ENCODE data around the gene AFMID. TPM values are rescaled to one million over a fixed set of nuclear protein-coding genes. Genes with fewer than 3 reads are reported as not detected.

The AFMID gene
- total RNA-seq, 2 experiments from 2014 or later: 0.42 to 0.60 TPM

GRCh38 chr17:78230996-78231935 is 44.1 kb downstream of the AFMID start, which contains the start of gene TMEM235:
TSS of gene TMEM235 (plus strand) at chr17:78231631. CDS start at chr17:78232024, 393 bp downstream.
- no peak within 1 kb of the TSS for H3K27ac ChIP-seq (ENCODE audit: low read depth in 1 of 2, low read length in 2 of 2)
- peaks cover 33% of the 10 kb centered on the region for H3K27me3 Mint-ChIP-seq
- intact Hi-C loops (cut with DNase I, micrococcal nuclease): no loop called here
- H3K4me3 ChIP-seq (ENCODE audit: low read length): no peak within 1 kb of the TSS
- no peaks in the 10 kb centered on the region for H3K36me3 Mint-ChIP-seq (ENCODE audit: low read depth)
- H3K9me3 Mint-ChIP-seq: no peaks in the 10 kb centered on the region
- H3K4me3 Mint-ChIP-seq: no peak within 1 kb of the TSS
- CTCF ChIA-PET: interaction anchor here (1.4 kb wide), 1 partner anchor 129 kb away, joined by 3 read pairs; no protein-coding TSS in a partner anchor
- DNase-seq (no peak), ATAC-seq (ENCODE audit: poor library complexity) (no peak)
- H3K27me3 ChIP-seq (ENCODE audit: control insufficient read depth in 1 of 2, insufficient read depth in 2 of 2, low read length in 2 of 2): peaks cover 39 to 44% of the 10 kb centered on the region in 2 experiments
- H3K27ac Mint-ChIP-seq: no peak within 1 kb of the TSS
- H3K4me1 Mint-ChIP-seq (ENCODE audit: low read depth): peaks cover 5% of the 10 kb centered on the region
- H3K36me3 ChIP-seq (ENCODE audit: insufficient read depth, low read length): no peaks in the 10 kb centered on the region
- TF ChIP-seq CTCF (IDR thresholded peaks at IDR 0.05): no peak
- POLR2A ChIA-PET: no interaction called here
- peaks cover 23% of the 10 kb centered on the region for H3K4me1 ChIP-seq (ENCODE audit: insufficient read depth, low read length)
- H3K9me3 ChIP-seq (ENCODE audit: control insufficient read depth in 1 of 2, insufficient read depth in 1 of 2, low read length in 2 of 2): peaks cover 0 to 15% of the 10 kb centered on the region in 2 experiments

GRCh38 chr17:78231991-78232858 is 45.1 kb downstream of the AFMID start:
- intact Hi-C loops (cut with DNase I, micrococcal nuclease): no loop called here
- Mint-ChIP-seq H3K4me3 (no peak overlapping the region), H3K36me3 (ENCODE audit: low read depth) (no peaks in the 10 kb centered on the region), H3K27me3 (peaks cover 33% of the 10 kb centered on the region), H3K9me3 (no peaks in the 10 kb centered on the region), H3K4me1 (ENCODE audit: low read depth) (peaks cover 5% of the 10 kb centered on the region), H3K27ac (no peak overlapping the region)
- ATAC-seq (ENCODE audit: poor library complexity) (peak; percentile 81), DNase-seq (peak in 5 of 14 experiments; percentile 15 to 55 (median 38))
- H3K4me3 ChIP-seq (ENCODE audit: low read length): no peak overlapping the region
- H3K9me3 ChIP-seq (ENCODE audit: control insufficient read depth in 1 of 2, insufficient read depth in 1 of 2, low read length in 2 of 2): peaks cover 0 to 15% of the 10 kb centered on the region in 2 experiments
- no peaks in the 10 kb centered on the region for H3K36me3 ChIP-seq (ENCODE audit: insufficient read depth, low read length)
- peaks cover 34 to 40% of the 10 kb centered on the region in 2 experiments for H3K27me3 ChIP-seq (ENCODE audit: control insufficient read depth in 1 of 2, insufficient read depth in 2 of 2, low read length in 2 of 2)
- ChIA-PET CTCF (interaction anchor here (1.4 kb wide), 1 partner anchor 128 kb away, joined by 3 read pairs; no protein-coding TSS in a partner anchor), POLR2A (no interaction called here)
- peaks cover 15% of the 10 kb centered on the region for H3K4me1 ChIP-seq (ENCODE audit: insufficient read depth, low read length)
- no peak for TF ChIP-seq CTCF (IDR thresholded peaks at IDR 0.05)
- H3K27ac ChIP-seq (ENCODE audit: low read depth in 1 of 2, low read length in 2 of 2): no peak overlapping the region

DNA sequence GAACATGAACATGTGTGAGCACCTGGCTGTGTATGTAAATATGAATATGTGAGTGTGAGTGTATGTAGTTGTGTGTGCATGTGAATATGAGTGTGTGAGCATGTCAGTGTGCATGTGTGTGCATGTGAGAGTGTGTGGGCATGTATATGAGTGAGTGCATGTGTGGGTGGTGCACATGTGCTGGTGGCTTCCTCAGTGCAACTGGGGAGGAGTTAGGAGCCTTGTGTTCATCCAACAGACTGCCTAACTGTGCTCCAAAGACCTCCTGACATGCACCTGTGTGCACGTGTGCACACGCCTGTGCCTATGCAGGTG is 45.7 kb downstream of the AFMID start:
- no peak for TF ChIP-seq CTCF (IDR thresholded peaks at IDR 0.05)
- DNase-seq (no peak), ATAC-seq (ENCODE audit: poor library complexity) (no peak)
- Histone ChIP-seq H3K36me3 (ENCODE audit: insufficient read depth, low read length) (no peaks in the 10 kb centered on the region), H3K27ac (ENCODE audit: low read depth in 1 of 2, low read length in 2 of 2) (no peak overlapping the region), H3K9me3 (ENCODE audit: control insufficient read depth in 1 of 2, insufficient read depth in 1 of 2, low read length in 2 of 2) (peaks cover 0 to 15% of the 10 kb centered on the region in 2 experiments), H3K4me3 (ENCODE audit: low read length) (no peak overlapping the region), H3K4me1 (ENCODE audit: insufficient read depth, low read length) (peaks cover 12% of the 10 kb centered on the region), H3K27me3 (ENCODE audit: control insufficient read depth in 1 of 2, insufficient read depth in 2 of 2, low read length in 2 of 2) (peaks cover 31 to 36% of the 10 kb centered on the region in 2 experiments)
- no peaks in the 10 kb centered on the region for H3K9me3 Mint-ChIP-seq
- peaks cover 5% of the 10 kb centered on the region for H3K4me1 Mint-ChIP-seq (ENCODE audit: low read depth)
- H3K4me3 Mint-ChIP-seq: no peak overlapping the region
- ChIA-PET POLR2A (no interaction called here), CTCF (interaction anchor here (1.4 kb wide), 1 partner anchor 128 kb away, joined by 3 read pairs; no protein-coding TSS in a partner anchor)
- H3K36me3 Mint-ChIP-seq (ENCODE audit: low read depth): no peaks in the 10 kb centered on the region
- H3K27ac Mint-ChIP-seq: no peak overlapping the region
- intact Hi-C loops (cut with DNase I, micrococcal nuclease): no loop called here
- peaks cover 27% of the 10 kb centered on the region for H3K27me3 Mint-ChIP-seq

All from CD4-positive, alpha-beta T cell (primary cell).